Measurements from ENCODE around the gene CAMK2G.

The CAMK2G gene

GRCh38 chr10:73819081-73819480, 55.3 kb downstream of the CAMK2G start:
- TF ChIP-seq POLR2A (IDR thresholded peaks at IDR 0.05; ENCODE audit: low read depth, low read length): no peak
- FAIRE-seq (no peak), DNase-seq (ENCODE audit: insufficient read length, low spot score) (no peak)

- no peak for FAIRE-seq
- no peak for TF ChIP-seq POLR2A (IDR thresholded peaks at IDR 0.05; ENCODE audit: low read depth, low read length)
- no peak for DNase-seq (ENCODE audit: insufficient read length, low spot score)
Observed at GRCh38 chr10:73818402-73818801, 56.0 kb downstream of the CAMK2G start.

- DNase-seq (ENCODE audit: insufficient read length, low spot score) (no peak), FAIRE-seq (no peak)
- no peak for TF ChIP-seq POLR2A (IDR thresholded peaks at IDR 0.05; ENCODE audit: low read depth, low read length)
Observed at GRCh38 chr10:73817826-73818225, 56.5 kb downstream of the CAMK2G start.

GRCh38 chr10:73816917-73817729, 57.2 kb downstream of the CAMK2G start:
- FAIRE-seq: no peak
- DNase-seq (ENCODE audit: insufficient read length, low spot score): no peak
- no peak for TF ChIP-seq POLR2A (IDR thresholded peaks at IDR 0.05; ENCODE audit: low read depth, low read length)

- FAIRE-seq: no peak
- no peak for TF ChIP-seq POLR2A (IDR thresholded peaks at IDR 0.05; ENCODE audit: low read depth, low read length)
- no peak for DNase-seq (ENCODE audit: insufficient read length, low spot score)
Observed at GRCh38 chr10:73815719-73816030, 58.7 kb downstream of the CAMK2G start.

GRCh38 chr10:73814896-73815718, 59.2 kb downstream of the CAMK2G start:
- no peak for TF ChIP-seq POLR2A (IDR thresholded peaks at IDR 0.05; ENCODE audit: low read depth, low read length)
- DNase-seq (ENCODE audit: insufficient read length, low spot score) (peak; percentile 68), FAIRE-seq (no peak)

- FAIRE-seq (no peak), DNase-seq (ENCODE audit: insufficient read length, low spot score) (no peak)
- no peak for TF ChIP-seq POLR2A (IDR thresholded peaks at IDR 0.05; ENCODE audit: low read depth, low read length)
Observed at GRCh38 chr10:73814276-73814895, 60.0 kb downstream of the CAMK2G start.

- DNase-seq (ENCODE audit: insufficient read length, low spot score) (no peak), FAIRE-seq (no peak)
- TF ChIP-seq POLR2A (IDR thresholded peaks at IDR 0.05; ENCODE audit: low read depth, low read length): no peak
Observed at GRCh38 chr10:73813333-73813732, 61.0 kb downstream of the CAMK2G start.

GRCh38 chr10:73812657-73813056, 61.7 kb downstream of the CAMK2G start:
- FAIRE-seq (no peak), DNase-seq (ENCODE audit: insufficient read length, low spot score) (no peak)
- TF ChIP-seq POLR2A (IDR thresholded peaks at IDR 0.05; ENCODE audit: low read depth, low read length): no peak

- FAIRE-seq (no peak), DNase-seq (ENCODE audit: insufficient read length, low spot score) (peak; percentile 70)
- no peak for TF ChIP-seq POLR2A (IDR thresholded peaks at IDR 0.05; ENCODE audit: low read depth, low read length)
Observed at GRCh38 chr10:73810735-73811465, 63.5 kb downstream of the CAMK2G start.

GRCh38 chr10:73810358-73810734, 64.0 kb downstream of the CAMK2G start:
- no peak for DNase-seq (ENCODE audit: insufficient read length, low spot score)
- FAIRE-seq: no peak
- TF ChIP-seq POLR2A (IDR thresholded peaks at IDR 0.05; ENCODE audit: low read depth, low read length): no peak

- no peak for DNase-seq (ENCODE audit: insufficient read length, low spot score)
- TF ChIP-seq POLR2A (IDR thresholded peaks at IDR 0.05; ENCODE audit: low read depth, low read length): no peak
- FAIRE-seq: no peak
Observed at GRCh38 chr10:73809061-73809818, 65.1 kb downstream of the CAMK2G start.

All from H54 (cell line).